Spleen (tissue), 13 donors: ENCODE data around the gene CERCAM. TPM values are rescaled to one million over a fixed set of nuclear protein-coding genes. Genes with fewer than 3 reads are reported as not detected.

Experiments
- DNase-seq: peaks from one replicate; pipeline ENCODE4 v3.0.0-alpha.2; 2020
- H3K27ac ChIP-seq, 8 donors: fragments of 200-600 bp; sonication (generic) in 7 of 8; 1 replicate in 4 of 8; 2 replicates in 4 of 8; pipeline versions ENCODE4 v1.5.0 to v1.8.0; 2016 to 2021; ENCODE audit warnings: inconsistent platforms in 4 of 8, mild to moderate bottlenecking in 4 of 8, moderate library complexity in 1 of 8
- H3K27me3 ChIP-seq, 7 donors: fragments of 200-600 bp; sonication (generic) in 6 of 7; replicated peaks in 1 of 7; 1 replicate in 4 of 7; 2 replicates in 3 of 7; pipeline versions ENCODE4 v1.5.0 to v1.8.0; 2016 to 2021; ENCODE audit warnings: inconsistent platforms in 3 of 7, mild to moderate bottlenecking in 1 of 7
- H3K36me3 ChIP-seq, 6 donors: fragments of 200-600 bp; sonication (generic) in 5 of 6; 1 replicate in 4 of 6; 2 replicates in 2 of 6; pipeline versions ENCODE4 v1.5.0 to v1.8.0; 2016 to 2021; ENCODE audit warnings: inconsistent platforms in 2 of 6
- H3K4me1 ChIP-seq, 6 donors: fragments of 200-600 bp; sonication (generic) in 5 of 6; 1 replicate in 3 of 6; 2 replicates in 3 of 6; pipeline versions ENCODE4 v1.5.0 to v1.8.0; 2016 to 2021; ENCODE audit warnings: inconsistent platforms in 3 of 6
- H3K4me3 ChIP-seq, 8 donors: fragments of 200-600 bp; sonication (generic) in 7 of 8; 1 replicate in 4 of 8; 2 replicates in 4 of 8; pipeline versions ENCODE4 v1.5.0 to v1.8.0; 2016 to 2021; ENCODE audit warnings: inconsistent platforms in 4 of 8, mild to moderate bottlenecking in 4 of 8, moderate library complexity in 2 of 8
- H3K9me3 ChIP-seq, 8 donors: fragments of 200-600 bp; sonication (generic) in 7 of 8; 1 replicate in 4 of 8; 2 replicates in 4 of 8; pipeline versions ENCODE4 v1.5.0 to v1.8.0; 2016 to 2021; ENCODE audit warnings: inconsistent platforms in 4 of 8
- POLR2A ChIP-seq, 3 donors: fragments of 450-650 bp; IDR thresholded peaks; one replicate each; pipeline ENCODE4 v1.5.1; 2017; ENCODE audit warnings: antibody characterized with exemption in 3 of 3, mild to moderate bottlenecking in 1 of 3
- POLR2AphosphoS5 ChIP-seq, 3 donors: sonication (generic); formaldehyde crosslinking; IDR thresholded peaks; one replicate each; pipeline ENCODE4 v1.5.1; 2017; ENCODE audit warnings: antibody characterized with exemption in 3 of 3
- WGBS, 5 donors: extraction: QIAGEN DNeasy Blood & Tissue Kit in 3 of 5; methylation state at CpG; one replicate each; pipeline versions ENCODE4 v1.1.5 to v1.1.7; 2013 to 2018; 5-methylcytosine and 5-hydroxymethylcytosine counted together
- intact Hi-C: fragments of 100-400 bp; cut with DNase I; formaldehyde crosslinking; loops from one replicate; pipeline ENCODE4 v1.15.0; 2023; ENCODE audit warnings: low total_unique reads
- long read RNA-seq, 2 donors: transcript quantifications; one replicate each; lab custom pipeline, GENCODE V29; 2026
- polyA plus RNA-seq, 3 donors: library from polyadenylated mRNA; stranded (reverse); fragments of 200-250 nt; gene quantifications; one replicate each; pipeline ENCODE4 v1.2.1, GENCODE V29; 2013
- total RNA-seq, 7 donors: library from RNA; depleted of rRNA in 3 of 7; stranded (reverse); fragments of >200 nt in 3 of 7; fragmentation: NEBNext Ultra II Directional in 4 of 7; extraction: Animal tissue kit (Norgen Biotek cat#: 25700) in 4 of 7; gene quantifications; one replicate each; pipeline versions ENCODE4 v1.1.0 to v1.2.1, GENCODE V29; 2016 to 2021
- TF ChIP-seq, protein P1 (sequence below), 11 experiments: fragments of 200-600 bp in 7 of 11; fragments of 450-650 bp in 4 of 11; sonication (generic) in 4 of 11; IDR thresholded peaks in 8 of 11; conservative IDR thresholded peaks in 3 of 11; 1 replicate in 7 of 11; 2 replicates in 4 of 11; pipeline versions ENCODE4 v1.4.0 to v1.8.0; 2016 to 2021; ENCODE audit warnings: antibody characterized with exemption in 11 of 11, inconsistent platforms in 4 of 11, mild to moderate bottlenecking in 1 of 11
- donor health status: healthy with polysubstance abuse.
- donor health status: DM: no; HTN: no; CAD: no; lungs with moderate emphysema.
- donor health status: DM: no; HTN: no; CAD: no.
- donor health status: Bipolar disorder and iron deficiency.
- donor health status: healthy.
- donor health status: DM: no; HTN: no; CAD: no.
- donor health status: DM: yes; HTN: yes; CAD: no.

The CERCAM gene, protein sequence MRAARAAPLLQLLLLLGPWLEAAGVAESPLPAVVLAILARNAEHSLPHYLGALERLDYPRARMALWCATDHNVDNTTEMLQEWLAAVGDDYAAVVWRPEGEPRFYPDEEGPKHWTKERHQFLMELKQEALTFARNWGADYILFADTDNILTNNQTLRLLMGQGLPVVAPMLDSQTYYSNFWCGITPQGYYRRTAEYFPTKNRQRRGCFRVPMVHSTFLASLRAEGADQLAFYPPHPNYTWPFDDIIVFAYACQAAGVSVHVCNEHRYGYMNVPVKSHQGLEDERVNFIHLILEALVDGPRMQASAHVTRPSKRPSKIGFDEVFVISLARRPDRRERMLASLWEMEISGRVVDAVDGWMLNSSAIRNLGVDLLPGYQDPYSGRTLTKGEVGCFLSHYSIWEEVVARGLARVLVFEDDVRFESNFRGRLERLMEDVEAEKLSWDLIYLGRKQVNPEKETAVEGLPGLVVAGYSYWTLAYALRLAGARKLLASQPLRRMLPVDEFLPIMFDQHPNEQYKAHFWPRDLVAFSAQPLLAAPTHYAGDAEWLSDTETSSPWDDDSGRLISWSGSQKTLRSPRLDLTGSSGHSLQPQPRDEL
- total RNA-seq = 10 to 100 TPM in 4 of 7 donors, 1 to 10 TPM in 3; 8.3 to 22.7 (median 10.0) TPM
- 1 to 10 TPM; 3.8 to 7.4 (median 5.0) TPM for polyA plus RNA-seq
- long read RNA-seq, donor 1, transcript CERCAM-201 (13 exons, 2,685 nt) = major isoform, 5 of 6 reads
- long read RNA-seq, donor 1, partial matches to known transcripts = 0 of 6 reads
- long read RNA-seq, donor 1, other reads (novel, unspliced or antisense) = 0 of 6 reads
- long read RNA-seq, donor 2, partial matches to known transcripts = 0 of 3 reads
- long read RNA-seq, donor 2, other reads (novel, unspliced or antisense) = 0 of 3 reads

DNA sequence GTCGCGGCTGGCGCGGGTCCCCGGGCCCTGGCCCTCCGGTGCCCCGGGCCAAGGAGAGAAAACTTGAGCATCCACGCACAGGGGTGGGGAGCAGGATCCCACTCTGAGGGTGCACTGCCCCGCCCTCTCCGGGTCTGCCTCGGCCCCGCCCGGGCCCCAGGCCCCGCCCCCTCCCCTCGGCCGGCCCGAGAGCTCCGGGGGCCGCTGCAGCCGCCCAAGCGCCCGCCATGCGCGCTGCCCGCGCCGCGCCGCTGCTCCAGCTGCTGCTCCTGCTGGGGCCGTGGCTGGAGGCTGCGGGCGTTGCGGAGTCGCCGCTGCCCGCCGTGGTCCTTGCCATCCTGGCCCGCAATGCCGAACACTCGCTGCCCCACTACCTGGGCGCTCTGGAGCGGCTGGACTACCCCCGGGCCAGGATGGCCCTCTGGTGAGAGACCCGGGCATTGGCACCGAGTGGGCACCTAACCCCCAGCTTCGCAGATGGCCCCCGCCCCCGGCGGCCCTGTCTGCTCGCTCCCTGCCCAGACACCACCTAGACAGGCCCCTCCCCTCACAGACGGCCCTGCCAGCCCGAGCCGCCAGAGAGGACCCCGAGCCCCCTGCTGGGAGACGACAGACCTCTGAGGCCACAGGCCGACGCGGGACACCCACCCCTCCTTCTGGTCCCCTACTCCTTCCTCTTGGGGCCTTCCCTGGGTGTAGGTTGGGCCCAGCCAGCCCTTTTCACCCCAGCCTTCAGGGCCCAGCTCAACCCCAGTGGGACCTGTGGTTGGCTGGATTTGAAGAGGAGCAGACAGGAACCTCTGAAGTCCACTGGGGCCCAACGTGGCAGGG lies at the start of gene CERCAM:
Gene CERCAM (plus strand): TSS at position 207 of the 831 bp plus-strand sequence. CDS start 21 bp downstream, at position 228.
- H3K4me3 ChIP-seq = peak within 1 kb of the TSS; percentile 87 to 100 (median 98)
- H3K36me3 ChIP-seq = no peaks in the 10 kb centered on the region
- intact Hi-C loops = no loop called here
- H3K4me1 ChIP-seq = peaks cover 14 to 30% (median 24%) of the 10 kb centered on the region in 6 donors
- peaks cover 0 to 62% (median 25%) of the 10 kb centered on the region in 7 donors for H3K27me3 ChIP-seq
- 1 to 2% (median 1%) methylated on average over 16 to 59 of the region's 59 CpGs for WGBS, 5 donors
- H3K27ac ChIP-seq = peak within 1 kb of the TSS in 7 of 8 donors; percentile 35 to 79 (median 74)
- TF ChIP-seq, protein P1, sequence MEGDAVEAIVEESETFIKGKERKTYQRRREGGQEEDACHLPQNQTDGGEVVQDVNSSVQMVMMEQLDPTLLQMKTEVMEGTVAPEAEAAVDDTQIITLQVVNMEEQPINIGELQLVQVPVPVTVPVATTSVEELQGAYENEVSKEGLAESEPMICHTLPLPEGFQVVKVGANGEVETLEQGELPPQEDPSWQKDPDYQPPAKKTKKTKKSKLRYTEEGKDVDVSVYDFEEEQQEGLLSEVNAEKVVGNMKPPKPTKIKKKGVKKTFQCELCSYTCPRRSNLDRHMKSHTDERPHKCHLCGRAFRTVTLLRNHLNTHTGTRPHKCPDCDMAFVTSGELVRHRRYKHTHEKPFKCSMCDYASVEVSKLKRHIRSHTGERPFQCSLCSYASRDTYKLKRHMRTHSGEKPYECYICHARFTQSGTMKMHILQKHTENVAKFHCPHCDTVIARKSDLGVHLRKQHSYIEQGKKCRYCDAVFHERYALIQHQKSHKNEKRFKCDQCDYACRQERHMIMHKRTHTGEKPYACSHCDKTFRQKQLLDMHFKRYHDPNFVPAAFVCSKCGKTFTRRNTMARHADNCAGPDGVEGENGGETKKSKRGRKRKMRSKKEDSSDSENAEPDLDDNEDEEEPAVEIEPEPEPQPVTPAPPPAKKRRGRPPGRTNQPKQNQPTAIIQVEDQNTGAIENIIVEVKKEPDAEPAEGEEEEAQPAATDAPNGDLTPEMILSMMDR (IDR thresholded peaks at IDR 0.05 in 8 of 11, conservative IDR thresholded peaks at IDR 0.05 in 3 of 11) = no peak
- TF ChIP-seq POLR2AphosphoS5 (IDR thresholded peaks at IDR 0.05) = peak in 1 of 3 donors; percentile 7
- no peaks in the 10 kb centered on the region for H3K9me3 ChIP-seq
- peak; percentile 86 for DNase-seq

DNA sequence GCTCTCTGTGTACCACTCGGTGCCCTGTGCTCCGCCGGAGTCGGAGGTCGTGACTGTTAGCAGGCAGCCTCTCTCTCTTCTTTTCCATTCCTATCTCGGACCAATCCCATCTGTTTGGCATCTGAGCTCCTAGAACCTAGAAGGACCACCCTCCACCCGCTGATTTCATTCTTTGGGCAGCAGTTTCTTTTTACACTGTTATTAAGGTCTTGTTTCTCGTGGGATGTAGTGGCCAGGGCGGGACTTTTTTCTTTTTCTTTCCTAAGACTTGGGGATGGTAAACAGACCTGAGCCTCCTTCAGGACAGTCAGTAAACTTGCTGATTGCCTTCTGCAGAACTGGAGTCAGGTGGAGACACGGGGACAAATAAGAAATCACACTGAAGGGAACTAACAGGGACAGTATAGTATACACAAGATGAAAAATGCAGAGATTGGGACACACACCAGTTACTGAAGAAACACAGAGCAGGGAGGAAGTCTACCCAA lies 49.0 kb upstream of the CERCAM start:
- peaks cover 0 to 43% (median 10%) of the 10 kb centered on the region in 6 donors for H3K36me3 ChIP-seq
- 0 to 1% (median 0%) methylated on average over 10 of the region's 10 CpGs for WGBS, 5 donors

DNA sequence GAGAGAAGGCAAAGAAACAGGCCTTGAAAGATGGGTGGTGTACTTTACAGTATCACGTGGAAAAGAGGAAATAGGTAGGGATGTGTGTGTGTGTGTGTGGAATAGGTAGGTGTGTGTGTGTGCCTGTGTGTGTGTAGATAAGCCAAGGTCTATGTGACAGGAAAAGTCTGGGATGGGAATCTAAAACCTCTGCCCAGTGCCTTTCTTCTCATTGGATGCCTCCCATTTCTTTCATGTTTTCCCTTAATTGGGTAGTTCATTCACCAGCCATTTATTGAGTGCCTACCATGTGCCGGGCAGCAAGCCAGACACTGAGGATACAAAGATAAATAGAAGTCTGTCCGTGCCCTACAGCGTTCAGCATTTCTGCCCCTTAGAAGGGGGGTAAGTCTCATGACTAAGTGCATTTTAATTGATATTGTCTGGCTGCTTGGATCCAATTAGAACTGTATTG lies 48.4 kb upstream of the CERCAM start:
- Histone ChIP-seq H3K9me3 (no peaks in the 10 kb centered on the region), H3K4me1 (peaks cover 17 to 63% (median 38%) of the 10 kb centered on the region in 6 donors), H3K27ac (peak overlapping the region in 6 of 8 donors; percentile 20 to 94 (median 94)), H3K4me3 (peak overlapping the region; percentile 85 to 97 (median 88)), H3K27me3 (no peaks in the 10 kb centered on the region), H3K36me3 (peaks cover 0 to 46% (median 10%) of the 10 kb centered on the region in 6 donors)
- no peak for DNase-seq
- 21 to 37% (median 22%) methylated on average over 4 of the region's 4 CpGs for WGBS, 5 donors
- peak in 1 of 3 donors; percentile 59 for TF ChIP-seq POLR2AphosphoS5 (IDR thresholded peaks at IDR 0.05)
- TF ChIP-seq, protein P1 (IDR thresholded peaks at IDR 0.05 in 8 of 11, conservative IDR thresholded peaks at IDR 0.05 in 3 of 11) = no peak
- intact Hi-C loops = no loop called here

More for the DNA sequence above, 49.0 kb upstream of the CERCAM start:
- Histone ChIP-seq H3K4me3 (peak overlapping the region; percentile 85 to 97 (median 88)), H3K4me1 (peaks cover 17 to 63% (median 38%) of the 10 kb centered on the region in 6 donors), H3K27ac (peak overlapping the region; percentile 73 to 94 (median 92)), H3K9me3 (no peaks in the 10 kb centered on the region), H3K27me3 (no peaks in the 10 kb centered on the region)
- no peak for TF ChIP-seq POLR2A (IDR thresholded peaks at IDR 0.05)
- no peak for TF ChIP-seq POLR2AphosphoS5 (IDR thresholded peaks at IDR 0.05)
- TF ChIP-seq, protein P1 (IDR thresholded peaks at IDR 0.05 in 8 of 11, conservative IDR thresholded peaks at IDR 0.05 in 3 of 11) = no peak
- intact Hi-C loops = no loop called here
- DNase-seq = no peak
